Heart left ventricle (tissue), 16 donors: ENCODE data around the gene TRIP11. TPM values are rescaled to one million over a fixed set of nuclear protein-coding genes. Genes with fewer than 3 reads are reported as not detected.

Experiments
- ATAC-seq, 4 donors: fragments of 200-7000 bp; cut with Tn5 transposase; one replicate each; pipeline ENCODE4 v1.9.1; 2020 to 2022; ENCODE audit warnings: moderate library complexity in 4 of 4, mild to moderate bottlenecking in 3 of 4, moderate number of reproducible peaks in 1 of 4
- DNase-seq, 5 donors: peaks; one replicate each; pipeline ENCODE4 v3.0.0-alpha.2; 2020
- H3K27ac ChIP-seq, 12 donors: fragments of 200-600 bp; sonication (generic) in 4 of 12; one replicate each; pipeline versions ENCODE4 v1.5.0 to v1.8.0; 2016 to 2022; ENCODE audit warnings: mild to moderate bottlenecking in 2 of 12
- H3K27me3 ChIP-seq, 9 donors: fragments of 200-600 bp; sonication (generic) in 2 of 9; one replicate each; pipeline versions ENCODE4 v1.5.1 to v1.8.0; 2016 to 2022; ENCODE audit warnings: mild to moderate bottlenecking in 3 of 9
- H3K36me3 ChIP-seq, 9 donors: fragments of 200-600 bp; sonication (generic) in 2 of 9; one replicate each; pipeline versions ENCODE4 v1.5.0 to v1.8.0; 2018 to 2022; ENCODE audit warnings: mild to moderate bottlenecking in 2 of 9
- H3K4me1 ChIP-seq, 12 donors: fragments of 200-600 bp; sonication (generic) in 4 of 12; one replicate each; pipeline versions ENCODE4 v1.5.0 to v1.8.0; 2016 to 2022; ENCODE audit warnings: mild to moderate bottlenecking in 3 of 12
- H3K4me3 ChIP-seq, 12 donors: fragments of 200-600 bp; sonication (generic) in 4 of 12; one replicate each; pipeline versions ENCODE4 v1.5.0 to v1.8.0; 2017 to 2022; ENCODE audit warnings: mild to moderate bottlenecking in 9 of 12, moderate library complexity in 4 of 12
- H3K9me3 ChIP-seq, 12 donors: fragments of 200-600 bp; sonication (generic) in 4 of 12; one replicate each; pipeline versions ENCODE4 v1.5.0 to v1.8.0; 2016 to 2022; ENCODE audit warnings: mild to moderate bottlenecking in 1 of 12
- POLR2A ChIP-seq, 2 donors: fragments of 450-650 bp; IDR thresholded peaks; one replicate each; pipeline ENCODE4 v1.6.1; 2017; ENCODE audit warnings: antibody characterized with exemption in 2 of 2, mild to moderate bottlenecking in 2 of 2, moderate library complexity in 2 of 2
- WGBS, 4 donors: extraction: QIAGEN DNeasy Blood & Tissue Kit in 2 of 4; methylation state at CpG; one replicate each; pipeline versions ENCODE4 v1.1.5 to v1.1.7; 2013 to 2018; 5-methylcytosine and 5-hydroxymethylcytosine counted together
- intact Hi-C, 10 donors: fragments of 100-400 bp; cut with DNase I; formaldehyde crosslinking; loops; one replicate each; pipeline versions ENCODE4 v1.11.1 to v1.14.2; 2022
- polyA plus RNA-seq, 2 donors: library from polyadenylated mRNA; stranded (reverse); fragments of 200-250 nt; gene quantifications; one replicate each; pipeline ENCODE4 v1.2.3, GENCODE V29; 2013
- total RNA-seq, 9 donors: library from RNA; depleted of rRNA in 2 of 9; stranded (reverse); fragments of >200 nt in 2 of 9; fragmentation: NEBNext Ultra II Directional in 3 of 9; extraction: Animal tissue kit (Norgen Biotek cat#: 25700) in 3 of 9; gene quantifications; one replicate each; pipeline versions ENCODE4 v1.1.0 to v1.2.4, GENCODE V29; 2016 to 2023
- TF ChIP-seq, protein P1 (sequence below), 12 donors: fragments of 200-600 bp; sonication (generic) in 4 of 12; IDR thresholded peaks; one replicate each; pipeline versions ENCODE4 v1.5.0 to v1.8.0; 2018 to 2022; ENCODE audit warnings: antibody characterized with exemption in 12 of 12, mild to moderate bottlenecking in 5 of 12
- donor health status: ischemic (EF 13 %, LVEDD 7.1; RV severe dilation, severe dysfunction).
- donor health status: healthy with polysubstance abuse.
- donor health status: DM: no; HTN: yes; CAD: no.
- donor health status: DM: no; HTN: no; CAD: no.
- donor health status: ischemic (EF 25% LVEDD 6.9; RV normal size, moderate dysfunction).
- donor health status: ischemic (EF 25% LVEDD 5.7; RV mildly dilated, moderate dysfunction).
- donor health status: healthy.
- donor health status: DM: yes; HTN: yes; CAD: no.
- donor health status: ischemic (EF 35%, LVEDD 5.7; RV mildly dilated, moderate dysfunction).
- donor health status: nonischemic (EF 11% LVEDD 7.7; RV severe dilation, severe dysfunction).
- donor health status: DM: yes; HTN: yes; CAD: no.
- donor health status: PGD.
- donor health status: ischemic (EF 29% LVEDD 5.4; RV normal size, mild dysfunction).
- donor health status: nonischemic (EF 23%, LVEDD 6.1; RV moderate dilation, normal function).

Gene TRIP11
- total and polyA plus RNA-seq, 11 donors, result 4.8 to 68.6 (median 48.7) TPM

DNA sequence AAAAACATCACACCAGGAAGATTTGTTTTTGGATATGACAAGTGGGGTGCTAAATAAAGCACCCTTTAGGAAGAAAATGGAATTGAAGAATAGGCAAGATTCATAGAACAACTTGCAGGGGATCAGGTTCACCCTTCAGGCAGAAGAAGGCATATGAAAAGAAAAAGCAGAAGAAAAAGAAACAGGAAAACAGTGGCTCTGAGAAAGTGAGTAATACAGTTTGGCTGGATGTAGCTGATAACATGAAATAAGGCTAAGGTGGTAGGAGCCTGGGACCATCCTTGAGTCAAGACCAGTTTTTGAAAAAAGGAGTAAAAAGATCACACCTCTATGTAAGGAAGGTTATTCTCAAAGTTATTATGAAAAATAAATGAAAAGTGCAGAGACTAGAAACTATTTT, 42.4 kb downstream of the TRIP11 start:
- no peaks in the 10 kb centered on the region for H3K27me3 ChIP-seq
- intact Hi-C loops, result loop anchor here in 9 of 10 donors (5.0 to 10.0 kb wide), 3 partner anchors 343 to 350 kb away; no protein-coding TSS in a partner anchor
- peaks cover 0 to 83% (median 60%) of the 10 kb centered on the region in 9 donors for H3K36me3 ChIP-seq
- DNase-seq, result no peak
- TF ChIP-seq POLR2A (IDR thresholded peaks at IDR 0.05), result no peak
- TF ChIP-seq, protein P1, sequence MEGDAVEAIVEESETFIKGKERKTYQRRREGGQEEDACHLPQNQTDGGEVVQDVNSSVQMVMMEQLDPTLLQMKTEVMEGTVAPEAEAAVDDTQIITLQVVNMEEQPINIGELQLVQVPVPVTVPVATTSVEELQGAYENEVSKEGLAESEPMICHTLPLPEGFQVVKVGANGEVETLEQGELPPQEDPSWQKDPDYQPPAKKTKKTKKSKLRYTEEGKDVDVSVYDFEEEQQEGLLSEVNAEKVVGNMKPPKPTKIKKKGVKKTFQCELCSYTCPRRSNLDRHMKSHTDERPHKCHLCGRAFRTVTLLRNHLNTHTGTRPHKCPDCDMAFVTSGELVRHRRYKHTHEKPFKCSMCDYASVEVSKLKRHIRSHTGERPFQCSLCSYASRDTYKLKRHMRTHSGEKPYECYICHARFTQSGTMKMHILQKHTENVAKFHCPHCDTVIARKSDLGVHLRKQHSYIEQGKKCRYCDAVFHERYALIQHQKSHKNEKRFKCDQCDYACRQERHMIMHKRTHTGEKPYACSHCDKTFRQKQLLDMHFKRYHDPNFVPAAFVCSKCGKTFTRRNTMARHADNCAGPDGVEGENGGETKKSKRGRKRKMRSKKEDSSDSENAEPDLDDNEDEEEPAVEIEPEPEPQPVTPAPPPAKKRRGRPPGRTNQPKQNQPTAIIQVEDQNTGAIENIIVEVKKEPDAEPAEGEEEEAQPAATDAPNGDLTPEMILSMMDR (IDR thresholded peaks at IDR 0.05), result no peak
- peak overlapping the region in 1 of 12 donors; percentile 18 for H3K27ac ChIP-seq
- peaks cover 0 to 33% (median 5%) of the 10 kb centered on the region in 12 donors for H3K4me1 ChIP-seq
- no peak overlapping the region for H3K4me3 ChIP-seq
- ATAC-seq, result no peak
- H3K9me3 ChIP-seq, result no peaks in the 10 kb centered on the region

DNA sequence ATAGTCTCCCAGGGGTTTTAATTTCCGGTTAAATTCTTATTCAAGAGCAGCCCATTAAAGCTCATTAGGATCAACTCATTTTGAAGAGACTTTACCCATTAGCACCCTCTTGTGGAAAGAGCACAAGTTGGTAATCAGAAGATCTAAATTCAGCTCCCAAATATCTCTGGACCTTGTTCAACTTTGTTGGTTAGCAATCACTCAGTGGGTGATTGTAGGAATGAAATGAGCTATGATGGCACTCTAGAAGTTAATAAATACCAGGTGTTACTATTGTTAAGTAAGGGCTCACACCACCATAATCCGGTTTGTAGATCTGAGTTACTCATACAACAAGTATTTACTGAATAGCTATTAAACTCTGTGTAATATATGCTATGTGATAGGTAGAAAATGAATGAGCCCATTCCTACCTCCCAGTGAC, 42.9 kb downstream of the TRIP11 start:
- Histone ChIP-seq H3K27me3 (no peaks in the 10 kb centered on the region), H3K27ac (no peak overlapping the region), H3K9me3 (no peaks in the 10 kb centered on the region), H3K4me3 (no peak overlapping the region), H3K36me3 (peaks cover 0 to 88% (median 65%) of the 10 kb centered on the region in 9 donors), H3K4me1 (peaks cover 0 to 33% (median 5%) of the 10 kb centered on the region in 12 donors)
- TF ChIP-seq POLR2A (IDR thresholded peaks at IDR 0.05), result no peak
- TF ChIP-seq, protein P1 (IDR thresholded peaks at IDR 0.05), result peak; percentile 35 to 69 (median 55)
- ATAC-seq (peak in 3 of 4 donors; percentile 20 to 65 (median 36)), DNase-seq (no peak)
- WGBS, 4 donors, result 47 to 60% (median 49%) methylated on average over 2 of the region's 2 CpGs
- intact Hi-C loops, result loop anchor here in 9 of 10 donors (5.0 to 10.0 kb wide), 3 partner anchors 342 to 350 kb away; no protein-coding TSS in a partner anchor

DNA sequence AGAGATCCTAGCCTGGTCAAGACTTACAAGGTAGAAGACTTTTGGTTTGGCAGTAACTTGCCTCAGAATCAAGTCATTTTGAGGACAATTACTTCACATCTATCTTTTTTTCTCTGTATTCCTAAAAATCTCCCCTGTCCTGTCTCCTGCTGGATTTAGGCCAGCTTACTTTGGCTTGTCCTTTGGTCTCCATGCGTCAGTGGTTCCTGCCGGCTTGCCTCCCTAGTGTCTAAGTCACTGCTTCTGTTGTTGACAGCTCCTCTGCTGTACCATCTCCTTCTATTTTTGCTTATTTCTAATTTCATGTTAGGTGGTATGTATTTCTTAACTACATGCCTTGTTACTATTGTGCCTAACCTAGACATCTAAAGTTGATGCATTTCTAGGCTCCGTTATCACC, 52.7 kb downstream of the TRIP11 start:
- WGBS, 4 donors, result 72 to 79% (median 76%) methylated on average over 3 of the region's 3 CpGs
- Histone ChIP-seq H3K27ac (no peak overlapping the region), H3K36me3 (peaks cover 0 to 98% (median 69%) of the 10 kb centered on the region in 9 donors), H3K27me3 (no peaks in the 10 kb centered on the region), H3K4me1 (peaks cover 0 to 28% (median 3%) of the 10 kb centered on the region in 12 donors), H3K4me3 (no peak overlapping the region), H3K9me3 (no peaks in the 10 kb centered on the region)
- no peak for TF ChIP-seq POLR2A (IDR thresholded peaks at IDR 0.05)
- TF ChIP-seq, protein P1 (IDR thresholded peaks at IDR 0.05), result no peak
- intact Hi-C loops, result no loop called here
- peak in 2 of 4 donors; percentile 45 to 53 for ATAC-seq
- DNase-seq, result no peak

DNA sequence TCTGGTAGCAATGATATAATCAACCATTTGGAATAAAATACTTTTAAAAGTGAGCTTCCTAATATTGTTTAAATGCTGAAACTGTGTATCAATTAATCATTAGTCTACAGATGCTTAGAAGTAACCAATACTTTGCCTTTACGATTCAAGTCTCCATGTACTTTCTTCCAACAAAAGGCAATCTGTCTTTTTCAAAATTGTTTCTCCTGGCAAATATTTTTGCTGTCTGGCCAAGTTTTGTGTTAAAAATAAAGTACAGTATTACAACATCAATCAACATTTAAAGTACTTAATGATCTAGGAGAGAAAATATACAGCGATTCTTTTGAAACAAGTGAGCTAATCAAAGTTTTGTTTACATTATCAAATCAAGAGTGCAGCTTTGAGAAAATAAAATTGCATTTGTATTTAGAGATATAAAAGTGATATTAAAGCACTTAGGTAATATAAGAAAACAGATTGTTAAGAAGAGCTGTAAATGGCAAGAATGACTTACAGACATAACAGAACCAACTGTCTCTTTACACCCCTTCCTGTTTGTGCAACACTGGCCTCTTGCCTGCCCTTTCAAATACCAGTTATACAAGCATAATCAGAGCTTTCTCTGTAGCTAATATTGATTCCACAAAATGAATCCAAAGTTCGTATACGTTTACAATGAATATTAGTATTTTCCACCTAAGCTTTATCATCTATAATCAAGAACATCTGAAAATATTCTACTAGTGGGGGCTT, 54.2 kb downstream of the TRIP11 start:
- H3K4me3 ChIP-seq, result no peak overlapping the region
- peak overlapping the region in 2 of 12 donors; percentile 14 to 39 for H3K27ac ChIP-seq
- intact Hi-C loops, result no loop called here
- H3K4me1 ChIP-seq, result peaks cover 0 to 28% (median 3%) of the 10 kb centered on the region in 12 donors
- no peaks in the 10 kb centered on the region for H3K27me3 ChIP-seq
- WGBS, 4 donors, result 52 to 82% (median 68%) methylated on average over 4 of the region's 4 CpGs
- peaks cover 0 to 84% (median 54%) of the 10 kb centered on the region in 9 donors for H3K36me3 ChIP-seq
- ATAC-seq, result peak in 1 of 4 donors; percentile 57
- TF ChIP-seq POLR2A (IDR thresholded peaks at IDR 0.05), result no peak
- TF ChIP-seq, protein P1 (IDR thresholded peaks at IDR 0.05), result no peak
- no peak for DNase-seq
- no peaks in the 10 kb centered on the region for H3K9me3 ChIP-seq
